Stimulated activated CD4-positive, alpha-beta T cell treated with anti-CD3 and anti-CD28 coated beads, Interleukin-15, amount 100 ng/mL, for 24 hours (primary cell): Measurements from ENCODE around the gene NASP.
A peak's percentile ranks its signal among the peaks of the same experiment; 100 is the strongest.

Experiments used
- DNase-seq: peaks from one replicate; pipeline ENCODE4 v3.0.0-alpha.2; 2020

Gene NASP

DNA sequence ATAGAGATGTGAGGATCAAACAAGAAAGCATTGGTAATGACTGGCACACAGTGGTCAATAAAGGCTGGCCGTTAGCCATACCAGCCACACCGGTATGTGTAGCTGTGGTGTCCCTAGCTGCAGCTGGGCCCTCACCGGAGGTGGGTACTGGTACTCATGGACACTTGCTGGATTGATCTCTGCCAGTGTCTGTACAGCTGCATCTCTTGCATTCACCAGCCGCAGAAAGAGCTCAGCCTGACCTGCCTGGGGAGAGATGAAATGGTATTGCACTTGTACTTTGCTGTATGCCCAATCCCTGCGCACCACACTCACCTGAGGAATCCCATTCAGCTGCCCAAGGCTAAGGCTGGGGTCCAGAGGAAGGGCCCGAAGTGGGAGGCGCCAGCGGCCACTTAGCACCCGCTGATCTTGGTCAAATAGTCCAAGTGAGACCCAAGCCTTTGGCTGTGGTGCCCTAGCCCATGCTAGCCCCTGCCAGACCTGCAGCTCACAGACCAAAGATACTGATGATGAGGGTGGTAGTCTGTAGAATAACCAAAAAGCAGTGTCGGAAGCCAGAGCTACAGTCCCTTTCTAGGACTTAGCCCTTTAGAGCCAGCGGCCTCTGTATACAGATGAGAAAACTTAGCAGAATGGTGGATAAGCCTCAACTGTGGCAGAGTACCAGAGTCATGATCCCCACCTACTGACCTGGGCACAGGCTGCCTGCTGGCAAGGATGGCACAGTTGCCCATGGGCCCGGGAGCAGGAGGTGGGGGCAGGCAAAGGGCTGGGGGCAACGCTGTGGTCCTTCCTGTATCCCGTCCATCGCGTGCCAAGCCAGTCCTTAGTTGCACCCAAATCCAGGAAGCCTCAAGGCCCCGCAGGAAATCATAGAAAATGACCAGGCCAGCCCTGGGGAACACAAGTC is 37.0 kb downstream of the NASP start:
- no peak for DNase-seq

DNA sequence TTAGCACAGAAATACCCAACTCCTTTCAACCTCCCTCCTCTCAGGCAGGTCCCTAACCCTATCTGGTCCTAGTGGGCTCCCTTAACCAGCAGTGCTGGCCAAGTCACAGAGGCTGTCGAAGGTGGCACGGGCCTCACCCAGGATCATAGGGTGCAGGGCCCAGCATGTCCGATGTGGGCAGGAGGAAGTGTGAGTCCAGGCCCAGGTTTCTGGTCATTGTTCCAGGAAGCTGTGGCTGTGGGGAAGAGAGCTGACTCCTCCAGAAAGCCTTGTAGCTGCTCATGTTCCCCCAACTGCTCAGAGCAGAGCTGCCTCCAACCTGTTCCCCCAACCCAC is 37.6 kb downstream of the NASP start:
- no peak for DNase-seq

DNA sequence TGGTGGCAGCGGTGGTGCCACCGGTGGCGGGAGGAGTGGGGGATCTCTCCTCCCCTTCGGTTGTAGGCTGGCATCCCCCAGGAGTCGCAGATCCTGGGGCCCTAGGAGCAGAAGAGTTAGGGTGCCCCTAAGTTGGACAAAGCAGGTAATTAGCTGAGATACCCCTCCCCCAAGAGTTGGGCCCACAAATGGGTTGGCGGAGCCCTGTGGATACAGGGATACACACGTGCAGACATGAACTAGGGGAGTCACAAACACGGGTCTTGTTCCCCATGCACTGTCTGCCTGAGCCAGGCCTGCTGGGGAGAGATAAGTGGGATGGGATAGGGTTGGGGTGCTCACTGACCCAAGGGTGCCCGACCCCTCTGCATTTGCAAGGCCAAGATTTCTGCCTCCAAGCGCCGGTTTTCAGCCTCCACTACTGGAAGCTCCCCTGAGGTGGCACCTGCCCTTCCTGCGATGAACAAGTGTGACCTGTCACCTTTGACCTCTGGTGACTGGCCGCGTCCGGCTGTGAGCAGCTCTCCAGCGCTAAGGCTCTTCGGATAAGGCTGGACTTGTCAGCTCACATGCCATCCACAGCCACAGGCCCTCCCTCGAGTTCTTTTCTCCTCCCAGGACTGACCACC is 38.2 kb downstream of the NASP start:
- no peak for DNase-seq

DNA sequence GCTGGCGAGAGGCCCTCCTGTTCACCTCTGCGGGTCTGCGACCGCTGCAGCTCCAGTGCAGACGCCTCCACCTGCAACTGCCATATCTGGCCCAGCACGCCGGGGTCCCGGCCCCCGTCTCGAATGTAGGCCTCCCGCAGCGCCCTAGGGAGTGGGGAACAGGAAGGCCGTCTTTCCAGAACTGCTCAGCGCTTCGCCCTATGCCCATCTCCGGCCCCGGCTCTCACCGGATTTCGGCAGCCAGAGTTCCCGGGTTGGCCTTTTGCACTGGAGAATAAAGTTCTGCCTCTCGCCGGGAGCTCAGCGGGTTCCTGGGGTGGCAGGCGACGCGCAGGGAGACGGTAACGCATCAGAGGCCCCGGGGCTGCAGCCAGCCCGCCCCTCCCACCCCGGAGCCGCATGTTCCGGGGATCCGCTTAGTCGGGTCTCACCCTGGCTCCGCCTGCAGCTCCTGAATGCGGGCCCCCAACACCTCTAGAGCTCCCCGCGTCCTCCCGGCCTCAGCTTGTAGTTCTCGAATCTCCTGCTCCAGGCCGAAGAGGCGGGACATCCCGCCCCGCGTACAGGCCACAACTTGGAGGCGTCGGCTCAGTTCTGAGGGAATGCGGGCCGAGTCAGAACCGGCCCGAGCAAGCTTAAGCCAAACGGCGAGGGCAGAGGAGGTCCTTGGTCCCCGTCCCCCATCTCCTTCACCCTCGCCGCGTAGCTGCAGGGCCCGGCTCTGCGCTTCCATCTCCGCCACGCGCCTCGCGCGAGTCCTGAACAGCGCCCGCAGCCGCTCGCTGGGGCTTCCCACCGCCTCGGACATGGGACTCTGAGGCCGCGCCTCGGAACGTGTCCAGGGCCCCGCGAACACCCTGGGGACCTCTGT is 38.9 kb downstream of the NASP start:
- no peak for DNase-seq

DNA sequence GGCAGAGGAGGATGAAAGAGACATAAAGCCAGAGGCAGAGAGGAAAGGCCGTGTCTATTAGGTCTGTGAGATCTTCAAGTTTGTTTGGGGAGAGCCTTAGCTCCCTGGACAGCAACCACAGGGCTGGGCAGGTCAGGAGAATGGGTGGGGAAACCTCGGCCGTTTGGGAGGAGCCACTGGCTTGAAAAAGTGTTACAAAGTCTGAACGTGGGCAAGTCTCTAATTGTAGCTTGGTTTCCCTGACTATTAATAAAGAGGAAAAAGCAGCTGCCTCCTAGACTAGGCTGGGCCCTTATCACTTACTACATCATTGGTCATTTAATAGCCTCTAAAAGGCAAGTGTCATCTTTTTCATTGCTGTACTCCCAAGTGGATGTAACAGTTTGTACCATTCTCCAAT is 40.1 kb downstream of the NASP start, which contains the start of gene CCDC17:
Gene CCDC17, minus strand, starts transcription at position 83 of the 400 bp plus-strand sequence. CDS start 145 bp downstream, outside the sequence.
- DNase-seq: no peak

DNA sequence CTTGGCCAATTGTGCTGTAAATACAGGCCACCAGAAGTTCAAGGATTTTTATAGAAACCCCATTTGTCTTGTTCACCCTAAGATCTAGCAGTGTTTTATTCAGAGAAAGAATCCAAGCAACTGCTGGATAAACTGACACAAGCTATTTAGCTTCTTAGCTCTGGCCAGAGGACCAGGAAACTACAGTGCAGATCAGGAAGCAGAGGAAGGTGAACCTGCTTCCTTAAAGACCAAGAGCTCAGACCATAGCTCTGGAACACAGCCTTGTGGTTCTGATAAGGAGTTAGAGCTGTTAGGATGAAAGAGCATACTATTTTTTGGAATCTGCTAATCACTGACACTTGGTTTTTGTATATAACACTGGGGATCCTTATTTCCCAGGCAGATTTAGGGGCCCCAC is 45.2 kb downstream of the NASP start:
- DNase-seq: no peak

DNA sequence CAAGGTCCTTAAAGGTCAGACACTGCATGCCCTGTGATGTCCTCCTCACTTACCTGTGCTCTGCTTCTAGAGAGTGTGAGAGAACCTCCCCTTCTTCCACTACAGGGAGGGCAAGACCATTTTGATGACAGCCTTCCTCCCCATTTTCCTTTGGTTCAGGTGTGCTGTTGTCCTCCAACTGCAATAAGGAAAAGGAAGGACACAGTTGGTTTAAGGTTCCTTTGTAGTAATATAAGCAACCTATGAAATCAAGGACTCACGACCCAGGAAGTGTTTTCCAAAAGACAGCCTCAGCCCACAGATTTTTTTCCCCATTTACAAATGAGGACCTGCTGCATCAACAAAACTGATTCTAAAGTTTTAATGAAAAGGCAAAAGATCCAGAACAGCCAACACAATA is 46.6 kb downstream of the NASP start:
- no peak for DNase-seq

DNA sequence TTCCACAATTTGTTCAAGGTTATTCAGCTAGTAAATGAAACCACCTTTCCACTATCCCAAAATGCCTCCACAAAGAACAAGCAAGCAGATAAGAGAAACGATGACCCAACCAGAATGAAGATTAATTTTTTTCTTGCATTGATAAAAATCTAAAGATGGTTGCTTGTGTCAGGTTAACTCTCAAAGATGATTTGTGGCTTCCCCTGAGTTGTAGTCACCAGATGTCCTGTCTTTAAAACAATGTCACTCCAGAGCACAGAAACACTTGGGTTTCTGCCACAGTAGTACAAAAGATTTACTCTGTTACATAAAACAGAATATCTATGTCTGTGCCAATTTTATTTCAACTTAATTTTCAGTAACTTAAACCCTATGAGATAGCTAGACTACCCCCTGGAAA is 51.4 kb downstream of the NASP start:
- DNase-seq: no peak

DNA sequence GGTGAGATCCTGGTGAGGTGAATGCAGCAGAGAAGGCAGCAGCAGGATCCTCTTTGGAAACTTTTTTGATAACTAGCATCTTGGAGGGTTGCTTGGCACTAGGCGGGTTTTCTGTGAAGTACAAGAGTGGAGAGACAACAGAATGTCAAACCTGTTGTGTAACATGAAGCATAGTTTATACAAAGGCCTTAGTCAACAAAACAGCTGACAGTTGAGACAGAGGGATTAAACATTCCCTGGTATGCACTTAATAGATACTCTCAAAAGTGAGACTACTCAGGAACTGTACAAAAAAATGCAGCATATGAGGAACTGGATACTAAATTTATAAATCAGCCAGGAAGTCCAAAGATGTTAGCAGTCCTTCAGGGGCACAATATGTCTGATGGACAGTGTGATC is 56.5 kb downstream of the NASP start:
- no peak for DNase-seq

DNA sequence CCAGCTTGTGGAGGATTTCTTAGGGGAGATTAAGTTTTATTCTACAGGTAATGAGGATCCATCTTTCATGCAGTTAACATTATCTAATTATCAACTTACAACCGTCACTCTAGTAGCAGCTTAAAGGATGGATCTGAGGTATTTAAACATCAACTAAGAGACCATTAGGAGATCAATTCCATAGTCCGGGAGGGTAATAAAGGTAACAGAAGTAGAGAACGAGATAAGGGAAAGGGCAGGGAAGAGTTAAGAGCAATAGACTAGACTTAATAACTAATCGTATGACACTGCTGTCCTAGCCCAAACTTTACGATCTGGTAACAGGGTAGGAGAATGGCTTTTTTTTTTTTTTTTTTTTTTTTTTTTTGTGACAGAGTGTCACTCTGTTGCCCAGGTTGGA is 59.5 kb downstream of the NASP start:
- DNase-seq: no peak

DNA sequence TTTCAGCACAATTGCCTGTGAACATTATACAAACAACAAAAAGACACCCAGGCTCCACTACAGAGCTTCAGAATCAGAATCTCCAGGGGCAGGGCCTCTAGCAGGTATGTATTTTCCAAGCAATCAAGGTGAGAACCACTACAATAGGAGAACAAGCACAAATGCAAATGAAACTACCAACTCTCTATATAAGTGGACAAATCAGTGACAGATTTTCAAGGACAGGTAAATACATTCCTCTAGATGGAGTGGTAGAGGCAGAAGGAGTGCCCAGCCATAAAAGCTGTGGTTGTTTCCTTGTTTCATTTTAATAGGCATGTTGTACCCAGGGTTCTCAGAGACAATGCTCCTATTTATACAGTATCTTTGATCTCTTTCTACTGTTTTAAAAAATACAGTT is 60.1 kb downstream of the NASP start:
- DNase-seq: no peak

DNA sequence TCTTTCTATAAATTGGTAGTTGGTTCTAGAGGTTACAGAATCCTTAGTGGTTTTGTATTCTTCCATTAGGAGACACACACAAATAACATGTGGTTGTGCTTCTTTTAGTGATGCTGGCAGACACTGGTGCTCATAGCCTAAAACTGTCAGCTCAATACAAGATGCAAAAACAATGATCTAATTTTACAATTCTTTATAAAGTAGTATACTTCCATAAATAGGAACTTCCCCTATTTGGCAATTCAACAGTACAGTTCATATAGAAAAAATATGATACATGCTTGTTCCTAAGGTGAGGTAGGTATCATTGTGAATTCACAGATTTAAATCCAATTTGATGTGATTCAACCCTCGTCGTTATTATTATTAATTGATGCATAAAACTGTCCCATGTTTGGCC is 60.8 kb downstream of the NASP start:
- no peak for DNase-seq

DNA sequence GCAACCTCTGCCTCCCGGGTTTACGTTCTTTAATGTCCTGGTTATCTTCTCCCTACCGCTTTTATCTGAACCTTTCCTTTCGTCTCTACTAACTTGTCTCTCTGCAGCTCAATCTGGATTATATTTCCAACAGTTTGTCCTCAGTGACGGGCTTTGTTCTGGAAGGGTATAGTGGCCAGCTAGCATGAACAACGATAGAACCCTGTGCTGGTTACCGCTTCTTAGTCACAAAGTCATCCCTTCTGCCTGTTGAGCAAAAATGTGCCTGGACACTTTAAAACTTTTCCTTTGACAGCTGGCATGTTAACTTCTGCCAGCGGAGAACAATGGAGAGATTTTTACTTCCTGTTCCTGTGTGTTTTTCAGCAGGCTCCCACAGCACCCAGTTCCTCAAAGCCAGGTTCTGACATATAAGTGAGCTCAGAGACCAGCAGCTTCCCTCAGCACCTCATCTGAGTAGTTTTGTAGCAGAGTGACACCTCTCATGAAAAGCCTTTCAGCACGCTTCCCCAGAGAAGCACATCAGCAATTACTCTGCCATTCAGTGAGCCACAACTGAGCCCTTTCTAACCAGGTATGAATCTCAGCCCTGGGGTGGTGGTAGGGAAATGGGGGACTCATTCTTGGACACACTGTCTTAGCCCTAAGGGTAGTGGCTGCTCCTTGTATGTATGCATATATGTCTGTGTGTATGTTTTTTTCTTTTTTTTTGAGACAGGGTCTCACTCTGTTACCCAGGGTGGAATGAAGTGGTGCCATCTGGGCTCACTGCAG is 63.6 kb downstream of the NASP start:
- no peak for DNase-seq

DNA sequence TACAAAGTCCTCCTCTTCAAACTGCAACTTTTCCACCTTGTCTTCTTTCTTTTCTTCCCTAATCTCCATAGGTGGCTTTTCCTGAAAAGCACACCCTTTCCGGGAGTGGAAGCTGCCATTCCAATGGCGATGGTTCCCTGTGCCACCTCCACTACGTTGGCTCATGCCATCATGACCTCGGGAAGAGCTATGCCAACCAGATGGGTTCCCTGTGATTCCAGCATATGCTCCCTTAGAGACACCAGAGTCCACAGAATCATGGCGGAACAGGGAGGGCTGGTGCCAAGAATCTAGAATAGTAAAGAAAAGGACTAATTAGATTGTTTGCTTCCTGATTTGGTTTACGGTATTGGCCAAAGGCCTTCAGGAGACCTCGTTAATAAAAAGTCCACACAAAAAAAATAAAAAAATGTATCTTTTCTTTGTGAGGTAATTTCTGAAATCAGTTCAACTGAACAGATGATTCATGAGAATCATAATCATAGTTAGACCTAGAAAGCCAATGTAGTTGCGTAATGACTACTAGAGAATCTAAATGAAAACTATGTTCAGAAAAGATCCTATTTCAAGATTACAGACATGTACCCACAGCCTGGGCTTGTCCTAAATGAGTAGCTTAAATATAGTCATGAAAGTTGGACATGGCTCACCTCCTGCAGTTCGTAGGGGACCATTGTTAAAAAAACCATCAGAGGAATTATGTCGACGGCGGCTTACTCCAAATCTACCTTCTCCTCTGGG is 70.9 kb downstream of the NASP start:
- peak; percentile 17 for DNase-seq

DNA sequence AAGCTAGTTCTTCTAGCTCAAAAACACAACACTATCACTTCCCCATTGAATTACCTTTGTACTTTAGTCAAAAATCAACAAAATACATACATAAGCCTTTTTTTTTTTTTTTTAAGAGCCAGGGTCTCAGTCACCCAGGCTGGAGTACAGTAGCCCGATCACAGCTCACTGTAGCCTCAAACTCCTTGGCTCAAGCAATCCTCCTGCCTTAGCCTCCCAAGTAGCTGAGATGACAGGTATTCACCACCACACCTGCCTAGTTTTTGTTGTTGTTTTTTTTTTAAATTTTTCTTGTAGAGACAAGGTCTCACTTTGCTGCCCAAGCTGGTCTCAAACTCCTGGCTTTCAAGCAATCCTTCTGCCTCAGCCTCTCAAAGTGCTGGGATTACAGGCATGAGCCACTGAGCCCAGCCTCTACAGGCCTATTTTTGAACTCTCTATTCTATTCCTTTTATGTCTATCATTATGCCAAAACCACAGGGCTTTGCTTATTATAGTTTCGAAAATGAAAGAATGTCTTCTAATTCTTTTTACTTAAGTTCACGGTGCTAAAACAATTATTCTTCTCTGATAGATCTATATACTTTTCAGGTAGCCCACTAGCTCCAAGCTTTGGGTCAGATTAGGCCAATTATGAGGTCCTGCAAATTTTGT is 72.9 kb downstream of the NASP start:
- no peak for DNase-seq

DNA sequence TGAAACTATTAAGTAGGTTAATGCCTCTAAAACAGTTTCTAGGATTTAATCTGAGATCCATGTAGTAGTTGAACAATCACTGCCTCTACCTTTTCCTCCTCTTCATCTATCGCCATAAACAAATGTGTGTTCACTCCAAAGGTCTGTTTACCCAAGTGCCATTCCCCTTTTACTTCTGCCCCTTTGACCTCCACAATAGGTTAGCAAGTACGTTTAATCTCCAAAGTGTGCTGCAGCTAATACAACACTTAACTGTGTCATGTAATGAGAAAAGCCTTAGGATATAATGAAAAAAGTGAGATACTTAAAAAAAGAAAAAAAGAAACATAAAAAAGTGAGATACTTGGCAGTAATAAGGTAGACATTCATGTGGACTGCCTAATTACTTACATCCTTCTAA is 74.3 kb downstream of the NASP start:
- no peak for DNase-seq

DNA sequence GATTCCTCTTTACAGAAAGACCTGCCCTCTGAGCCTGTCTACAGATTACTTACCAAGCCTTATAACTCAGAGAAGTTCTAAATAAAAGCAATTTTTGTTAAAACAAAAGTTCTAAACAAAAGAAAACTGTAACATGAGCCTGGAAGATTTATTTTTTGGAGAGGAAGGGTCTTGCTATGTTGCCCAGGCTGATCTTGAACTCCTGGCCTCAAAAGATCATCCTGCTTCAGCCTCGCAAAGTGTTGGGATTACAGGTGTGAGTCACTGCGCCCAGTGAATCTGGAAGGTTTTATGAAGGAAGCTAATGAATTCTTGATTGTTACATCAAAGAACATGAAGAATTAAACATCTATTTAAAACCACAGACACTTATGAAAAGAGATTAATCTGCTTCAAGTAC is 75.4 kb downstream of the NASP start:
- no peak for DNase-seq

DNA sequence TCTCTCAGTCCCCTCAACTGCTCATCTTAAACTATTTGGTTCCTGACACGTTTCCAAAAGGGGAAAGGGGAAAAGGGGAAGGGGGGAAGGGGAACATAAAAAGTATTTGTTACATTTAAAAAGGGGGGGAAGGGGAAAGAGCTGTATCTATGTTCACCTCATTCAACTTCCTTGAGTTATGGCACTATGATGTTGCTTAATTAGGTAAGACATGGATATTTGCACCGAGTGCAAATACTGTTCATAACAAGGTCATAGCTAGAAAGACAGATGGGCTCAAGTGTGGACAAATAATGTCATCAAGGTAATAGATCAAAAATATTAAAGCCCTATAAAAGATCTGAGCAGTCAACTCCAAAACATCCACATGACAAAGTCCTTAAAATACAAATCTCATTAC is 76.5 kb downstream of the NASP start:
- DNase-seq: no peak

DNA sequence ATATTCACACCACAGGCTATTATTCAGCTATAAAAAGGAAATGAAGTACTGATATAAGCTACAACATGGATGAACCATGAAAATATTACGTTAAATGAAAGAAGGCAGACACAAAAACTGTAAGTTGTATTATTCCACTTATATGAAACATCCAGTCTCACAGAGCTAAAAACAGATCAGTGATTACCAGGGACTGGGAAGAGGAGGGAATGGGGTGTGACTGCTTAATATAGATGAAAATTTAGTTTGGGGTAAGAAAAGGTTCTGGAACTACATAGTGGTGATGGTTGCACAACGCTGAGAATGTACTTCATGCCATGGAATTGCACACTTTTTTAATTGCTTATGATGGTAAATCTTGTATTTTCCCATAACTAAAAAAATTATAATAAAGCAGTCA is 83.0 kb downstream of the NASP start:
- no peak for DNase-seq

DNA sequence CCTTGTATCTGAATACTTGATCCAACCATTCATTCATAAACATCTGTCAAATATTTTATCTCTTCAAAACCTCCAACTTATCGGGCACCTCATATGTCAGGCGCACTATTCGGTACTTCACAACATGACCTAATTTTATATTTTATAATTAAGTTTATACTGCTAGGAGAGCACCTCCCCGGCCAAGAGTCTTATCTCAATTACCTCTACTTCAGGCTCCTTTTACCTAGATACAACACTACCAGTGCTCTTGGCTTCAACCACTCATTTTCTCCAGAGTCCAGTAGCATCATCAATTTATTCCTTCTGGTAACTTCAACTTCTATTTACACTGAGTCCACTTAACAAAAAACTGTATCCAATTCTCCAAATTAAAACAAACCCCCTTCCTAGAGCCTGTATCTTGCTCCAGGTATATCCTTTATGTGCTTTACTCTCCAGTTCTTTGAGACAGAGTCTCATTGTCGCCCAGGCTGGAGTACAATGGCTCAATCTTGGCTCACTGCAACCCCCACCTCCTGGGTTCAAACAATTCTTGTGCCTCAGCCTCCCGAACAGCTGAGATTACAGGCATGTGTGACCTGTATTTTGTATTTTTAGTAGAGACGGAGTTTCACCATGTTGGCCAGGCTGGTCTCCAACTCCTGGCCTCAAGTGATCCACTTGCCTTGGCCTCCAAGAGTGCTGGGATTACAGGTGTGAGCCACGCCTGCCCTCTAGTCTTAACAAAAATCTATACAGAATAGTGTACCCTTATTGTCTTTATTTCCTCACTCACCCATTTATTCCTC is 83.7 kb downstream of the NASP start:
- DNase-seq: no peak
